Endothelial cell (in vitro differentiated cells): ENCODE data around the gene CSNK1E. TPM values are rescaled to one million over a fixed set of nuclear protein-coding genes. Genes with fewer than 3 reads are reported as not detected.

Experiments used
- DNase-seq: peaks from one replicate; pipeline ENCODE4 v3.0.0; 2021; ENCODE audit warnings: low spot score
- H3K27ac Mint-ChIP-seq: one replicate; pipeline ENCODE4 v1.8.0; 2021; ENCODE audit warnings: mixed read lengths, inconsistent platforms; ENCODE audit not compliant: unreplicated experiment
- H3K27me3 Mint-ChIP-seq: one replicate; pipeline ENCODE4 v1.8.0; 2021; ENCODE audit warnings: mild to moderate bottlenecking, moderate library complexity, mixed read lengths, inconsistent platforms; ENCODE audit not compliant: unreplicated experiment
- H3K36me3 Mint-ChIP-seq: one replicate; pipeline ENCODE4 v1.8.0; 2021; ENCODE audit warnings: mild to moderate bottlenecking, low read depth, mixed read lengths, inconsistent platforms; ENCODE audit not compliant: unreplicated experiment
- H3K4me1 Mint-ChIP-seq: one replicate; pipeline ENCODE4 v1.8.0; 2021; ENCODE audit warnings: mild to moderate bottlenecking, mixed read lengths, inconsistent platforms; ENCODE audit not compliant: unreplicated experiment
- H3K4me3 Mint-ChIP-seq: one replicate; pipeline ENCODE4 v1.8.0; 2021; ENCODE audit warnings: mild to moderate bottlenecking, mixed read lengths, inconsistent platforms; ENCODE audit not compliant: unreplicated experiment
- H3K9me3 Mint-ChIP-seq: one replicate; pipeline ENCODE4 v1.8.0; 2021; ENCODE audit warnings: mixed read lengths, inconsistent platforms; ENCODE audit not compliant: unreplicated experiment
- total RNA-seq: library from RNA; stranded (reverse); fragmentation: NEBNext Ultra II Directional; extraction: Animal tissue kit (Norgen Biotek cat#: 25700); gene quantifications from one replicate; pipeline ENCODE4 v1.2.1, GENCODE V29; 2021; ENCODE audit not compliant: unreplicated experiment
- TF ChIP-seq, protein P1 (sequence below): fragments of 200-600 bp; sonication (generic); IDR thresholded peaks from one replicate; pipeline ENCODE4 v1.5.0; 2021; ENCODE audit warnings: antibody characterized with exemption; ENCODE audit not compliant: unreplicated experiment

Gene CSNK1E
- total RNA-seq, 1 donor from 2014 or later = 144 TPM

DNA sequence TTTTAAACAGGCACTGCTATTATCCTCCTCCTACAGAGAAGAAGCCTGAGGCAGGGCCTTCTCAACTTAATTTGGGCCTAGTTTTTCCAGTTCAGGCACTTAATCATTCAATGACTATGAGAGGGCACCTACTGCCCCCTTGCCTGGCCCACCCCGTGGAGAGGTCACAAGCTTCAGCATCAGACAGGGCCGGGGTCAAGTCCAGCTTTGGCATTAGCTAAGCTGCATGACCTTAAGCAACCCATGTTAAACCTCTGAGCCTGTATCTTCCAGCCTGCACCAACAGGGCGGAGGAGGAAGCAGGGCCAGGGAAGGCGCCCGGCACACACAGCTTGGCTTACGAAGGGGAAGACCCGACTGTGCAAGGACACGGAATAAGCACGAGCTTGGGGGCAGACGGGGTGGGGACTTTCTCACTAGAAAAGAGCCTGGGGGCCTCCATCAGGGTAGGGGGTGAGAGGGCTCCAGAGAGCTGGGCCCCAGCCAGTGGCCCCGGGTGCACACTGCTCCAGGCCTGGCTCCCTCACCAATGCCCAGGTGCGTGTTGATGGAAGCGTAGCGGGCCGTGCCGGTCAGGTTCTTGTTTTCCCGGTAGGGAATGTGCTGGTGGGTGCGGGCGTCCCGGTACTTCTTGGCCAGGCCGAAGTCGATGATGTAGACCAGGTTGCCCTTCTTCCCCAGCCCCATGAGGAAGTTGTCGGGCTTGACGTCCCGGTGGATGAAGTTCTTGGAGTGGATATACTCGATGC is 16.9 kb downstream of the CSNK1E start:
- peak overlapping the region; percentile 71 for H3K4me3 Mint-ChIP-seq
- H3K9me3 Mint-ChIP-seq = no peaks in the 10 kb centered on the region

DNA sequence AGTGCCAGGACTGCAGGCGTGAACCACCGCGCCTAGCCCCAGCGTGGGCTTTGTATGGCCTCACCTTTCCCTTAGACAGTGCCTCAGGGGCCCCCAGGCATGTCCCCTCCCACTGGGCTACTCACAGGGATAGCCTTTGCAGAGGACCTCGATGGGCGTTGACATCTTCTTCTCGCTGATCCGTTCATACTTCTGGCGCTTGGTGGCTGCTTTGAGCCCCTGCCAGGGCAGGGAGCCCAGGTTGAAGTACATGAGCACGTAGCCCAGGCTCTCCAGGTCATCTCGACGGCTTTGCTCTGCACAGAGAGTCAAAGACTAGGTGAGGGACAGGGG is 17.5 kb downstream of the CSNK1E start:
- TF ChIP-seq, protein P1, sequence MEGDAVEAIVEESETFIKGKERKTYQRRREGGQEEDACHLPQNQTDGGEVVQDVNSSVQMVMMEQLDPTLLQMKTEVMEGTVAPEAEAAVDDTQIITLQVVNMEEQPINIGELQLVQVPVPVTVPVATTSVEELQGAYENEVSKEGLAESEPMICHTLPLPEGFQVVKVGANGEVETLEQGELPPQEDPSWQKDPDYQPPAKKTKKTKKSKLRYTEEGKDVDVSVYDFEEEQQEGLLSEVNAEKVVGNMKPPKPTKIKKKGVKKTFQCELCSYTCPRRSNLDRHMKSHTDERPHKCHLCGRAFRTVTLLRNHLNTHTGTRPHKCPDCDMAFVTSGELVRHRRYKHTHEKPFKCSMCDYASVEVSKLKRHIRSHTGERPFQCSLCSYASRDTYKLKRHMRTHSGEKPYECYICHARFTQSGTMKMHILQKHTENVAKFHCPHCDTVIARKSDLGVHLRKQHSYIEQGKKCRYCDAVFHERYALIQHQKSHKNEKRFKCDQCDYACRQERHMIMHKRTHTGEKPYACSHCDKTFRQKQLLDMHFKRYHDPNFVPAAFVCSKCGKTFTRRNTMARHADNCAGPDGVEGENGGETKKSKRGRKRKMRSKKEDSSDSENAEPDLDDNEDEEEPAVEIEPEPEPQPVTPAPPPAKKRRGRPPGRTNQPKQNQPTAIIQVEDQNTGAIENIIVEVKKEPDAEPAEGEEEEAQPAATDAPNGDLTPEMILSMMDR = no peak
- DNase-seq = no peak
- Mint-ChIP-seq H3K36me3 (peaks cover 42% of the 10 kb centered on the region), H3K4me3 (peak overlapping the region; percentile 71), H3K9me3 (no peaks in the 10 kb centered on the region), H3K27me3 (peaks cover 12% of the 10 kb centered on the region), H3K27ac (no peak overlapping the region), H3K4me1 (peaks cover 8% of the 10 kb centered on the region)

More for the DNA sequence above, 16.9 kb downstream of the CSNK1E start:
- Mint-ChIP-seq H3K27me3 (peaks cover 12% of the 10 kb centered on the region), H3K27ac (no peak overlapping the region), H3K36me3 (peaks cover 42% of the 10 kb centered on the region), H3K4me1 (peaks cover 10% of the 10 kb centered on the region)
- DNase-seq = no peak
- TF ChIP-seq, protein P1 = no peak

DNA sequence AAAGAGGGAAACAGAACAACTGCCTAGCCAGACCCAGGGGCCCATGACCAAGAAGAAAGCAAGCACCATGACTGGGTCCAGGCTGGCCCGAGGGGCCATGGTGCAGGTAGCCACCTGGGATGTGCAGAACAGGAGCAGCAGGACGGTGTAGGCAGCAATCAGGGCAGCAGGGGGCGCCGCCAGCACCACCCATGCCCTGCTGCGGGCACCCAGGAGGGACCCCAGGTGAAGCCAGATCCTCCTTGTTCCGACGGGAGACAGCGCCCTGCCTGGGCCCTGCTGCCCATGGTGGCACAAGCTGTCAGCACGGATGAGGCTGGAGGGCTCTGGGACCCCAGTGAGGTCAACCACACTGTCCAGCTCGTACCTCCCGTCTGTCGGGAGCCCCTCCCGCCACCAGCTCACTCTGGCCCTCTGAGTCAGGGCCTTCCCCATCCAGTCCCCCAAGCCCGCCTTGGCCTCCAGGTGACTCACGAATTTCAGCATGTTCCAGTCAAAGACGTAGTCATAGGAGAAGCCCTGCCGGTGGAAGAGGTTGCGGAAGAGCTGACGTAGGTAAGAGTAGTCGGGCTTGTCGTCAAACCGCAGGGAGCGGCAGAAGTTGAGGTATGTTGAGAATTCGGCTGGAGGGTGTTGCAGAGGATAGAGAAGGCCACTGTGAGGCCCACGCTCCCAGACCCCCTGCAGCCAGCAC is 18.8 kb downstream of the CSNK1E start:
- Mint-ChIP-seq H3K36me3 (peaks cover 35% of the 10 kb centered on the region), H3K27me3 (peaks cover 12% of the 10 kb centered on the region), H3K4me3 (no peak overlapping the region), H3K27ac (no peak overlapping the region), H3K4me1 (no peaks in the 10 kb centered on the region), H3K9me3 (no peaks in the 10 kb centered on the region)
- no peak for DNase-seq
- TF ChIP-seq, protein P1 = peak; percentile 51

DNA sequence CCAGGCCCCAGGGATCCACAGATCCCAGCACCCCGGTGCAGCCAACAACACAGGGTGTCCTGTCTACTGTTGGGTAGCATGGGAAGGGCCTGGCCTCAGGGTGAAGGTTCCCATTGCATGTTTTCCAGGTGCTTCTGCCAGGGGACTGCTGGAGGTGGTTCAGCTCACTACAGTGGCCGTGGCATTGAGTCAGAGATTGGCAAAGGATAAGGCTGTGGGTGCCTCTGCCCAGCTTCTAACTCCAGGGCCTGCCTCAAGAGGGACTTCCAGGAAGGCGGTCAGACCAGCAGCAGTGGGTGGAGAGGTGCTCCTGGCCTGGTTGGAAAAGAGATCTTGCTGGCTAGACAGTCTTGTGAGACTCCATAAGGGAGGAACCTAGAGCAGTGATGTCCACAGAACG is 20.9 kb downstream of the CSNK1E start:
- Mint-ChIP-seq H3K4me1 (peaks cover 3% of the 10 kb centered on the region), H3K4me3 (no peak overlapping the region), H3K27me3 (peaks cover 12% of the 10 kb centered on the region), H3K9me3 (no peaks in the 10 kb centered on the region), H3K27ac (no peak overlapping the region), H3K36me3 (peaks cover 35% of the 10 kb centered on the region)
- TF ChIP-seq, protein P1 = no peak
- no peak for DNase-seq

DNA sequence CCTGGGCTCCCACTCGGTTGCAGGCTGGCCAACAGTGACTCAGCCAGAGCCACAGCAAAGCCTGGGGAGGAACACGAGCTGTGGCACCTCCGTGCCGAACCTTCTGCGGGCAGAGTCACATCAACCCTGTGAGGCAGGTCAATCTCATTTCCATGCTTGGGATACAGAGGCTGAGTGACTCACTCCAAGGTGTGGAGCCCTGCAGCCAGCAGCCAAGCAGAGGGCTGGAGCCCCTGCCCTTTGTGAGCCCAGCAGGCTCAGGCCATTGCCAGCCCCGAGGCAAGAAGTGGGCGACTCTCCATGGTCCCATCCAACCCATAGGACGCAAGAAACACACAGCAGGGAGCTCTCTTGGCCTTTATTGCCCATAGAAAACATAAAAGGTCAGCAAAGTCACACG is 21.4 kb downstream of the CSNK1E start:
- H3K9me3 Mint-ChIP-seq = no peaks in the 10 kb centered on the region
- peaks cover 3% of the 10 kb centered on the region for H3K4me1 Mint-ChIP-seq
- TF ChIP-seq, protein P1 = no peak

More for the DNA sequence above, 21.4 kb downstream of the CSNK1E start:
- Mint-ChIP-seq H3K4me3 (no peak overlapping the region), H3K27me3 (peaks cover 10% of the 10 kb centered on the region), H3K36me3 (peaks cover 35% of the 10 kb centered on the region), H3K27ac (no peak overlapping the region)
- DNase-seq = no peak
